NCI-H1436 treated with DMSO at 0.1 percent for 48 hours (cell line): ENCODE measurements around the gene MS4A18.

Experiments
- DNase-seq: peaks from one replicate; lab custom pipeline; 2025; lab: John Stamatoyannopoulos, UW

Gene MS4A18

DNA sequence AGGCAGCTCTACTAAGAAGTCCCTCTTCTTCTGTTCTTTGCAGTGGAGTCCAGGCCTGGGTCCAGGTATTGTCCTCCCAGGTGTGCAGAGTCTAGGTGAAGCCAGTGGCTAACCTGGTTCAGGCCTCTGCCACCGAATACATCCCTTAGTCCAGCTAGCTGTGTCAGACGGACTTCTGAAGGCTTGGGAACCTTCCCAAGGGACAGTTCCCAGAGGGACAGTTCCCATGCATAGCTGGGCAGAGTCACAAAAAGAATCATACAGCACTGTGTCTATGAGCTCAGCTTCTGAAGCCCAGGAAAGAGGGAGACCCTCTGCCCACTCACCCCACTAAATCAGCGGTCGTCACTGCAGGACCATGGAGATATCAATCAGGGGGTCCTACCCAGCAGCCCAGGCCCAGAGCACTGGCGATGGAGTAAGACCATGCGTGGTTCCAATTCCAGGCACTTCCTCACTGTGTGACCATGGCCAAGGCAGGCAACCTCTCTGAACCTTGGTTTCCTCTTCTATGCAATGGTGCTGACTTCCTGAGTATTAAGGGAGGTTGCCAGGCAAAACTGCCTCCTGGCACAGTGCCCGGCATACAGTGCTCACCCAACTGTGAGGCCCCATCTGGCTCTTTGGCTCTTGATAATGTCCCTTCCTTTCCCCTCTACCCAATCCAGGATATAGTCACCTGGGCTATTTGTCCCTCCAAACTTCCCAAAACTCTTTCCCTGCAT is 64.0 kb downstream of the MS4A18 start:
- DNase-seq = no peak

DNA sequence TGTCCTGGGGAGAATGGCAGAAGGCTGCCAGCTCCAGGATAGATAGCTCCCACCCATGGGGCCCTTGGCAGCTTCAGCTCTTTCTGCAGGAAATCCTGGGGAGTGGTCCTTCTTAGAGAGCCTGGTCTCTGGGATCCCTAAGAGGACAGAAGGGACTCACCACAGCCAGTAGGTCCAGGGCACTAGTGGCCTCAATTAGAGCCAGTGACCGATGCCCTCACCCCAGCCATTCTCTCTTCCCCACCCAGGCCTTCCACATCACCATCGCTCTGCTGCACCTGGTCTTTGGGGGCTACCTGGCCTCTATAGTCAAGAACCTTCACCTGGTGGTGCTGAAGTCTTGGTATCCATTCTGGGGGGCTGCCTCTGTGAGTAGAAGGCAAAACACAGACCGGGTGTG is 66.2 kb downstream of the MS4A18 start:
- no peak for DNase-seq

DNA sequence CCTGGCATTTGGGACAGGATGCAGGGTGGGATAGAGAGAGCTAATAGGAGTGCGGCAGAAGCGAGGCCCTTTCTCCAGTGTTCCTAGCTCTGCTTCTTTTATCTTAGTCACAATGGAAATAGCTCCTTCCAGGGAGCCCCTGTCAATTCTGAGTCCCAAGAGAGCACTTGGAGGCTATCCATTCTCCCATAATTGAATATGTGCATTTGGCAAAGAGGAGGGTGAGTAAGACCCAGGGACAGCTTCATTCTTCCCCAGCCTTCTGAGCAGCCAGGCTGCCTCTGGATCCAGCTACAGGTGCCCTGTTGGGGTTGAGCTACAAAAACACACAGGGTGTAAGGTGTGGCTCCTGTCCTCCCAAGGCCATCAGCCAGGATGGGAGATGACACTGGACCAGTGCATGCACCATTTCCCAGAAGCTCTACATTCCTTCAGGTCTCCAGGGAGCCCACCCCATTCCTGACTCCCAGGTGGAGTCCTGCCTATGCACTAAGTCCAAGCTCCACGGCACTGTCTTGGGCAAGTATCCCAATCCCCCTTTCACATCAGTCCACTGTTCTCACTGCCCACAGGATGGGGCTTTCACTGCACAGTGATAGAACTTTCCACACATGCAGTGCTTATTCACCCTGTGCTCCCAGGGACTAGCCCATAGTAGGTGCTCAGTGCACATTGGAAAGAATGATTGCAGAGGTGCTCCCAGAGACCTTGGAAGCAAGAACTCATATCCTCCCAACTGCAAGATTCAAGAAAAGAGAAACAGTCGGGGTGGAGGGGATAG is 66.8 kb downstream of the MS4A18 start:
- DNase-seq = no peak

DNA sequence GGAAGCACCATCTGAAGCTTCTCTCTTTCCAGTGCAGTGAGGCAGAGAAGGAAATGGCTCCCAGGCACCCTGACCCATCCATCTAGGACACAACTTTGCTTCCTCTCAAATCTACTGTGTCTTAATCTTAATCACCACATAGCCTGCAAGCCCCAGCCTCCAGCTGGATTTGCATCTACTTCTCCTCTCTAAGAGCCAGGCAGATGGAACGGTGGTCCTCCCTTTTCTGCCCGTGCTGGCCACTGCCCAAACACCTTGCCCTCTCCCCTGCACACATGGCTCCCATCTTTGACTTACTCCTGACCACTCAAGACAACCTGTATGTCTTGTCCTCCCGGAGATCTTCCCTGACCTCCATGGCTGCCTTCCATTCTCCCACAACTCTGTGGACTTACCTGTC is 68.0 kb downstream of the MS4A18 start:
- no peak for DNase-seq
